T-helper 9 cell (primary cell): ENCODE measurements around the gene SCG2.

ENCODE experiments used
- DNase-seq: peaks from one replicate; pipeline ENCODE4 v3.0.0-alpha.2; 2020

The SCG2 gene

GRCh38 chr2:223563462-223563861, 38.7 kb downstream of the SCG2 start:
- DNase-seq = no peak

GRCh38 chr2:223562078-223562477, 40.1 kb downstream of the SCG2 start:
- DNase-seq = no peak

- no peak for DNase-seq
Observed at GRCh38 chr2:223560749-223561435, 41.3 kb downstream of the SCG2 start.

GRCh38 chr2:223558970-223559369, 43.2 kb downstream of the SCG2 start:
- DNase-seq = no peak

GRCh38 chr2:223554923-223555322, 47.2 kb downstream of the SCG2 start:
- no peak for DNase-seq

GRCh38 chr2:223549215-223549614, 52.9 kb downstream of the SCG2 start:
- no peak for DNase-seq

- DNase-seq = no peak
Observed at GRCh38 chr2:223548194-223548593, 54.0 kb downstream of the SCG2 start.
